Kidney (tissue), 14 donors: ENCODE data around the gene NARS2. TPM values are rescaled to one million over a fixed set of nuclear protein-coding genes. Genes with fewer than 3 reads are reported as not detected.

ENCODE experiments used
- DNase-seq, 5 donors: peaks; one replicate each; pipeline ENCODE4 v3.0.0-alpha.2; 2013 to 2020
- FAIRE-seq: peaks from 2 replicates; lab custom pipeline; 2012; peaks lifted over from hg19 to GRCh38; lab: Jason Lieb, UNC
- H3K27ac ChIP-seq, 2 donors: one replicate each; pipeline ENCODE4 v1.7.0; 2013; ENCODE audit warnings: low read depth in 2 of 2, low read length in 2 of 2, inconsistent platforms in 1 of 2
- H3K27me3 ChIP-seq: one replicate; pipeline ENCODE4 v1.7.1; 2013; ENCODE audit warnings: low read length, inconsistent platforms; ENCODE audit not compliant: control insufficient read depth, insufficient read depth
- H3K36me3 ChIP-seq, 3 donors: one replicate each; pipeline versions ENCODE4 v1.7.0 to v1.7.1; 2013; ENCODE audit warnings: low read length in 3 of 3, control low read depth in 1 of 3, inconsistent platforms in 1 of 3; ENCODE audit not compliant: insufficient read depth in 3 of 3, control insufficient read depth in 2 of 3
- H3K4me1 ChIP-seq, 3 donors: one replicate each; pipeline versions ENCODE4 v1.7.0 to v1.7.1; 2013; ENCODE audit warnings: low read length in 3 of 3, inconsistent platforms in 1 of 3, low read depth in 1 of 3; ENCODE audit not compliant: control insufficient read depth in 2 of 3, insufficient read depth in 2 of 3
- H3K4me3 ChIP-seq, 3 donors: one replicate each; pipeline versions ENCODE4 v1.7.0 to v1.8.1; 2013; ENCODE audit warnings: low read length in 3 of 3, control low read depth in 1 of 3, inconsistent platforms in 1 of 3
- H3K9ac ChIP-seq, 3 donors: one replicate each; pipeline versions ENCODE4 v1.7.0 to v1.7.1; 2013; ENCODE audit warnings: low read length in 3 of 3, control low read depth in 1 of 3, inconsistent platforms in 1 of 3
- H3K9me3 ChIP-seq, 3 donors: one replicate each; pipeline versions ENCODE4 v1.7.0 to v1.7.1; 2013; ENCODE audit warnings: low read length in 3 of 3, control low read depth in 1 of 3, inconsistent platforms in 1 of 3; ENCODE audit not compliant: control insufficient read depth in 2 of 3, insufficient read depth in 1 of 3
- CTCF ChIP-seq: IDR thresholded peaks from 3 replicates; pipeline ENCODE4 v1.5.1; 2012; ENCODE audit warnings: mild to moderate bottlenecking, moderate library complexity, borderline replicate concordance; ENCODE audit not compliant: insufficient read depth; ENCODE audit errors: extremely low read depth
- intact Hi-C: fragments of 100-400 bp; cut with DNase I; formaldehyde crosslinking; loops from one replicate; pipeline ENCODE4 v1.11.1; 2022
- polyA plus RNA-seq: library from polyadenylated mRNA; stranded (reverse); fragments of 350-450 nt; fragmentation: Illumina TruSeq; extraction: RNeasy Lipid Tissue Mini Kit (QIAGEN cat#74804); gene quantifications from one replicate; pipeline ENCODE4 v1.2.3, GENCODE V29; 2014; ENCODE audit warnings: low read depth, low replicate concordance; ENCODE audit not compliant: insufficient read depth
- total RNA-seq: library from RNA; stranded (reverse); fragmentation: NEBNext Ultra II Directional; extraction: Animal tissue kit (Norgen Biotek cat#: 25700); gene quantifications from one replicate; pipeline ENCODE4 v1.2.1, GENCODE V29; 2021
- donor health status: control.
- donor health status: control.
- donor health status: control.
- donor health status: control.
- donor health status: control.
- donor health status: DM: yes; HTN: yes; CAD: no.
- donor health status: Normal renal cell carcinoma (clear cell type).

The NARS2 gene
- total and polyA plus RNA-seq, 2 donors from 2014 or later, result 13.0 to 13.2 TPM

- no peaks in the 10 kb centered on the region for H3K27me3 ChIP-seq
- H3K4me3 ChIP-seq, result peak overlapping the region; percentile 89 to 98 (median 98)
- peaks cover 4 to 8% (median 7%) of the 10 kb centered on the region in 3 donors for H3K36me3 ChIP-seq
- TF ChIP-seq CTCF, result no peak
- H3K9ac ChIP-seq, result peak overlapping the region in 2 of 3 donors; percentile 86 to 98
- H3K4me1 ChIP-seq, result peaks cover 0 to 4% (median 3%) of the 10 kb centered on the region in 3 donors
- intact Hi-C loops, result no loop called here
- DNase-seq (no peak), FAIRE-seq (no peak)
- no peaks in the 10 kb centered on the region for H3K9me3 ChIP-seq
- H3K27ac ChIP-seq, result no peak overlapping the region
Measured at GRCh38 chr11:78573271-78573670, 1.4 kb downstream of the NARS2 start.

GRCh38 chr11:78572394-78572793 is 2.3 kb downstream of the NARS2 start:
- Histone ChIP-seq H3K9me3 (no peaks in the 10 kb centered on the region), H3K27me3 (no peaks in the 10 kb centered on the region), H3K9ac (no peak overlapping the region), H3K4me1 (peaks cover 0 to 4% (median 3%) of the 10 kb centered on the region in 3 donors), H3K36me3 (peaks cover 4 to 11% (median 10%) of the 10 kb centered on the region in 3 donors), H3K4me3 (no peak overlapping the region), H3K27ac (no peak overlapping the region)
- no peak for TF ChIP-seq CTCF
- intact Hi-C loops, result no loop called here
- DNase-seq, result no peak
- FAIRE-seq, result no peak

GRCh38 chr11:78570031-78570430 is 4.6 kb downstream of the NARS2 start:
- Histone ChIP-seq H3K4me3 (no peak overlapping the region), H3K4me1 (peaks cover 0 to 4% (median 3%) of the 10 kb centered on the region in 3 donors), H3K9ac (no peak overlapping the region), H3K27ac (no peak overlapping the region), H3K27me3 (no peaks in the 10 kb centered on the region), H3K36me3 (peaks cover 4 to 19% (median 13%) of the 10 kb centered on the region in 3 donors), H3K9me3 (no peaks in the 10 kb centered on the region)
- TF ChIP-seq CTCF, result no peak
- DNase-seq (no peak), FAIRE-seq (no peak)
- intact Hi-C loops, result no loop called here

- Histone ChIP-seq H3K4me3 (no peak overlapping the region), H3K36me3 (peaks cover 4 to 19% (median 13%) of the 10 kb centered on the region in 3 donors), H3K9ac (no peak overlapping the region), H3K27me3 (no peaks in the 10 kb centered on the region), H3K9me3 (no peaks in the 10 kb centered on the region), H3K4me1 (peaks cover 0 to 1% (median 0%) of the 10 kb centered on the region in 3 donors), H3K27ac (no peak overlapping the region)
- DNase-seq (no peak), FAIRE-seq (no peak)
- no peak for TF ChIP-seq CTCF
- intact Hi-C loops, result loop anchor here (10.0 kb wide), 1 partner anchor 342 kb away; no protein-coding TSS in a partner anchor
Measured at GRCh38 chr11:78567209-78567608, 7.5 kb downstream of the NARS2 start.
